Kidney capillary endothelial cell (primary cell): ENCODE data around the gene ABTB1.
"Not testable (repeated sequence)": the region's sequence is repeated elsewhere in the genome, so short reads cannot be mapped to it uniquely, and the experiment has no call there.

Source experiments
- DNase-seq: peaks from one replicate; pipeline ENCODE4 v3.0.0-alpha.2; 2018; ENCODE audit warnings: low spot score

Gene ABTB1

DNA sequence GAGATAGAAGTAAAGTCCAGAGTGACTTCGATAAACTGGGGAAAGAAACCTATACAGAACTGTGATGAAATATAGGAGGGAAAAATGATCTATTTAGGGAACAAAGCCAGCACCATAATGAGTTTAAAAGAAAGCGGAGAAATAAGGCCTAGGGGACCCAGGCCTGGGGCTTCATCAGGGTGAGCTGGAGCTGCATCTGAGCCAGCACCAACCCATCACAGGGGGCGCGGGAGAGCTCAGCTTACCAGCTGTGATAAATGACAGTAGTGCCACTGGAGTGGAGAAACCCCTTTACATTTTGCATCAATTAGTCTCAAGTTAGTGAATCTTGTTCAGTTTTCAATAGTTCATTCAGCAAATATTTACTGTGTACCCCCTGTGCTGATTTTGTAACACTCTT lies 22.5 kb upstream of the ABTB1 start:
- DNase-seq: no peak

- DNase-seq: no peak
Observed at GRCh38 chr3:127651516-127652172, 21.1 kb upstream of the ABTB1 start.

DNA sequence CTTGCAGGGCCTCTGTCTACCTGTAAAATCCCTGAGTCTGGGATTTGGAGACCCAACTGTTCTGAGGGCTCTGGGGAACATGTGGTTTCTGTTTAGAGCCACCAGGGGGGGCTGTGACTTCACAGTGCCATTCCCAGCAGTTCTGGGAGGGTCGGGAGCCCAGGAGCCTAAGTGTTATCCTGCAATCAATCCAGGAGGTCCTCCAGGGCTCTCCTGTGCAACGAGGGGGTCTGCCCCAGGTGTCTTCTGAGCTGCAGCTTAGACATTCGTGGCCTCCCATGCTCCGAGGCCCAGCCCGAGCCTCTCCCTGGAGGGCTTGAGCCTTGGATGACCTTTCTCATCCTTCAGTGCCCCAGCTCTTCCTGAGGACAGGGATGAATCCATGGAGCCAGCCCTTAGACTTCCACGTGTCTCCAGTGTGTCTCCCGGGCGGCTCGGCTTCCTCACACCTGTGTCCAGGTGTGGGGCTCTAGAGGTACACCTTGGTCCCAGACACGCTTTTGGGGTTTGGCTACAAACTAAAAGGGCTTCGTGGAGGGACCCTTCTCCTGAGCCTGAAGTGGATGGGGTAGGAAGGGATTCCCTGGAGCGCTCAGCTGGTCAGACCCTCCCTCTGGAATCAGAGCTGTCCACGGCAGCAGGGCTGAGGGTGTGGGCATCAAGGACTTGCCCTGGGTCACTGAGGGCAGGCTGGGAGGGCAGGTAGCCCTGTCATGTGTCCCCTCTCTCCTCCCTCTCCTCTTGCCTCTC lies 20.3 kb upstream of the ABTB1 start:
- DNase-seq: peak; percentile 58

GRCh38 chr3:127654374-127654773 lies 18.4 kb upstream of the ABTB1 start:
- DNase-seq: no peak

- not testable (repeated sequence) for DNase-seq
Observed at GRCh38 chr3:127654993-127655392, 17.8 kb upstream of the ABTB1 start.

DNA sequence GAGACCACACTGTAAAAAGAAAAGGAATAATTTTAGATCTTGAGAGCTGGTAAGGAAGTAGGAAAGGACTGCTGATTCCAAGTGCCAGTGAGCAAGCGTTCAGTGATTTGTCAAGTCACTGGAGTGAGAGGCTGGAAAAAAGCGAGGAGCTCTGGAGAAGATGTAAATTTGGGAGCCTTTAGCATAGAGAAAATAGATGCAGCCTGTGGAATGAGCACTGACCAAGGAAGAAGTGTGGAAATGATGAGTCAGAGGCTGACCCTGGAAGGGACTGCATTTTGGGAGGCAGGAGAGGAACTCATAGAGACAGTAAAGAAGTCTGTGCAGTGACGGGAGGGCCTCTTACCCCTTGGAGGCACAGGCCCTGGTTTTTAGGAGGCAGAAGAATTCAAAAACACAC lies 17.1 kb upstream of the ABTB1 start:
- no peak for DNase-seq

GRCh38 chr3:127656906-127657305 lies 15.8 kb upstream of the ABTB1 start:
- no peak for DNase-seq

DNA sequence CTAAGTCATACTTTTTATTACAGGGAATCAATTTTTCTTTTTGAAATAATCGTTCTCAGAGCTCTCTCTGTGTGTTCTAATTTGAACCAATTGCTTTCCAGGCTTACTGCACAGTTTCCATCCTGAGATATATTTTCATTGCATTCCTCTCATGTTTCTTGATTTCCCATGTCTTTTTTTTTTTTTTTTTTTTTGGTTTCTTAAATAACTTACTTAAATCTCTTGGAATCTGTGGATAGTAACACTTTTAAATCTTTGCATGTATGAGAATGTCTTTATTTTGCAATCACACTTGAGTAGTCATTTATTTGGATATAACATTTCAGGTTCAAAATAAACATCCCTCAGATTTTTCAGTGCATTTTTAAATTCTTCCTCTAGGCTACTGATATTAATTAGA lies 14.5 kb upstream of the ABTB1 start:
- no peak for DNase-seq

DNA sequence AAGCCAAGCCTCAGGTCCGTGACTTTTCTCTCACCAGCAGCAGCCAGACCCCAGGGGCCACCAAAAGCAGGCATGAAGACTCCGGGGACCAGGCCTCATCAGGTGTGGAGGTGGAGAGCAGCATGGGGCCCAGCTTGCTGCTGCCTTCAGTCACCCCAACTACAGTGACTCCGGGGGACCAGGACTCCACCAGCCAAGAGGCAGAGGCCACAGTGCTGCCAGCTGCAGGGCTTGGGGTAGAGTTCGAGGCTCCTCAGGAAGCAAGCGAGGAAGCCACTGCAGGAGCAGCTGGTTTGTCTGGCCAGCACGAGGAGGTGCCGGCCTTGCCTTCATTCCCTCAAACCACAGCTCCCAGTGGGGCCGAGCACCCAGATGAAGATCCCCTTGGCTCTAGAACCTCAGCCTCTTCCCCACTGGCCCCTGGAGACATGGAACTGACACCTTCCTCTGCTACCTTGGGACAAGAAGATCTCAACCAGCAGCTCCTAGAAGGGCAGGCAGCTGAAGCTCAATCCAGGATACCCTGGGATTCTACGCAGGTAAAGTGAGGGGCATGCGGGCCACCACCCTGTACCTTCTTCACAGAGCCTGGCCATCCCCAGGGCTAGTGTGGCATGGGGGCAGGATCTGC lies 12.0 kb upstream of the ABTB1 start:
- no peak for DNase-seq

- DNase-seq: no peak
Observed at GRCh38 chr3:127661600-127661999, 11.2 kb upstream of the ABTB1 start.

GRCh38 chr3:127662001-127662469 lies 10.7 kb upstream of the ABTB1 start:
- no peak for DNase-seq

DNA sequence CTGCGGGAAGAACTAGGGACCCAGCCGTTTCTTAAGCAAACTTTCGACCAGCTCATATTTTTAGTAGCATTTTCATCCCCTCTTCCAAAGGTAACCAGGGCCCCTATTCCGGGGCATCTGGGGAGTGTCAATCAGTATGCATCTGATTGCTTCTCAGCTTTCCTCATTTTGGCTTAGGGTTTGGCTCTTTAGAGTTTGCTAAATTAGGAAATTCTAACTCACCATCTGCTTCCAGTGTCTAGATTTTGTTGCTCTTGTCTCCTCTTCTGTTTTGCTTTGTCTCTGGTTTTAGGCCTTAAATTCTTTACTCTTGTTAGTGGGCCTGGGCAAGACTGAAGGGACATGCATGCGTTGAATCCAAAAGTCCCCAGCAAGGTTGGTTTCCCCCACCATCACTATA lies 9.6 kb upstream of the ABTB1 start:
- no peak for DNase-seq

- DNase-seq: no peak
Observed at GRCh38 chr3:127665165-127665564, 7.6 kb upstream of the ABTB1 start.

GRCh38 chr3:127665586-127665985 lies 7.2 kb upstream of the ABTB1 start:
- DNase-seq: no peak

GRCh38 chr3:127666676-127667075 lies 6.1 kb upstream of the ABTB1 start:
- DNase-seq: no peak

DNA sequence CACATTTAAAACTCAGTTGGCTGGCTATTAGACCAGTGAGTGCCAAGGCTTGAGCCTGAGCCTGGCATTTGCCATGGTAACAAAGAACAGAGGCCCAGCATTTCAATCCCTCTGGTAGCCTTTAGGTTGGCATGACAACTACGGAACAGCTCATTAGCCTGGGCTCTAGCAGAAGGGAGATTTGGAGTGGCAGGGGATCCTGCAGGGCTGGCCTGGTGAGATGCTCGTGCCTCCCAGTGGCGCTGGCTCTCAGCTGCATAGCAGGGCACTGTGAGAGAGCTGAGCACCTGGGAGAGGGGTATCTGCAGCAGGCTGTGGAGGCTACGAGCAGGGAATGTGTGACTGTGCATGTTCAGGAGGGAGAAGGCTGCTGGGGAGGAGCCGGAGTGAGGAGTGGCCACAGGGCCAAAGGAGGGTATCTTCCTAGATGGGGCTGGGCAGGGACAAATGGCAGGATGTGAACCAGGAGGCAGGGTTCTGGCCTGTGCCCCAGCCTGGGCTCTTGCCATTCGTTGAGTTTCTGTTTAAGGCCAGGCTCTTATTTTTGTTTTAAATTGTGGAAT lies 5.6 kb upstream of the ABTB1 start:
- no peak for DNase-seq

DNA sequence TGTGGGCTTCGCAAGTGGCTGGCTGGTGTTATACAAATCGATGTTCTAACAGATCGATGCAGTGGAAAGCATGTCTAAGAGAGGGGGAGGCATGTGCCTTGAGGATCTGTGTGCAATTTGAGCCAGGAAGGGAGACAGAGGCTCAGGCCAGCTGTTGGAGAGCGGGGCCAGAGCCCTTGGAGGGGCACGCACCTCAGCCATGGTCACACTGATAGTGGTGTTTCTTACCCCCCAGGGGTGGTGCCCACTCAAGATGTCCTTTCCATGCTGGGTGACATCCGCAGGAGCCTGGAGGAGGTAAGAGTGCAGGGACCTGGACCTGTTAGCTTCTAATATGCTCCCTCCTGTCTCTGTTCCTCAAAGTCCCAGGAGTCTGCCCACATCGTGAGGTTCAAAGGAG lies 3.8 kb upstream of the ABTB1 start:
- no peak for DNase-seq

- DNase-seq: no peak
Observed at GRCh38 chr3:127669541-127670228, 3.1 kb upstream of the ABTB1 start.

- no peak for DNase-seq
Observed at GRCh38 chr3:127670229-127670559, 2.6 kb upstream of the ABTB1 start.

- DNase-seq: no peak
Observed at GRCh38 chr3:127670761-127671522, 1.8 kb upstream of the ABTB1 start.

DNA sequence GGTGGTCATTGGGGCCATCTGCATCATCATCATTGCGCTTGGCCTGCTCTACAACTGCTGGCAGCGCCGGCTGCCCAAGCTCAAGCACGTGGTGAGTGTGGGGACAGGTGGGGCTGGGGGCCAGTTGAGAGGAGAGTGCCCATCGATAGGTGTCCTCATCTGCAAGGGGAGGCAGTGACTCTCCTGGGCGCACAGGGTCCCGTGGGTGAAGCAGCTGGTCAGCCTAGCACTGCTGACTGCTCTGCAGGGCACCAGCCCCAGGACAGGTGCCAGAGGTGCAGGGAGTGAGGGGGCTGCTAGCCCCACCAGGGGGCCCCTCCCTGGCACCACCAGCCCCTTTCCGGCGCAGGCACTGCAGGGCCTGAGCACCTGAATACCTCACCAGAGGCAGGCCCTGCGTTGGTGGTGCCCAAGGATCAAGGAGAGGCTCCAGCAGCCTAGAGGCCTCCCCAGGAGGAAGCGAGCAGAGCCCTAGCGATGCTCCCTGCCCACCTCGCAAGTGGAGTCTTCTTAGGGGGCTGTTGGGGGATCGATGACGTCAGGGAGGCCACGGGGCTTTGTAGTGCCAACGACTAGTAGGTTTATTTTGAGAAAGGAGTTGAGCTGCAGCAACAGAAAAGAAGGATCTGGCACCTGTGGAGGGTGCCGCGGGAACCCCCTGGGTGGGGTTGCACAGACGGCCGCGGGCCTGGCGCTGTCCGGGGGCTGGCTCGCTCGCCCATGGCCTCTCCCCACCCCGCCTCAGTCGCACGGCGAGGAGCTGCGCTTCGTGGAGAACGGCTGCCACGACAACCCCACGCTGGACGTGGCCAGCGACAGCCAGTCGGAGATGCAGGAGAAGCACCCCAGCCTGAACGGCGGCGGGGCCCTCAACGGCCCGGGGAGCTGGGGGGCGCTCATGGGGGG lies 976 bp upstream of the ABTB1 start:
- no peak for DNase-seq
